Stimulated activated CD8-positive, alpha-beta memory T cell treated with anti-CD3 and anti-CD28 coated beads, Interleukin-12 subunit alpha, Interleukin-12 subunit beta, amount 100 ng/mL, for 24 hours (primary cell): Measurements from ENCODE around the gene WASF3.
"Not testable (repeated sequence)": the region's sequence is repeated elsewhere in the genome, so short reads cannot be mapped to it uniquely, and the experiment has no call there.

ENCODE experiments used
- DNase-seq: peaks from one replicate; pipeline ENCODE4 v3.0.0-alpha.2; 2020; ENCODE audit errors: extremely low read depth

Gene WASF3

GRCh38 chr13:26716984-26717383 is 159.5 kb downstream of the WASF3 start:
- no peak for DNase-seq

DNA sequence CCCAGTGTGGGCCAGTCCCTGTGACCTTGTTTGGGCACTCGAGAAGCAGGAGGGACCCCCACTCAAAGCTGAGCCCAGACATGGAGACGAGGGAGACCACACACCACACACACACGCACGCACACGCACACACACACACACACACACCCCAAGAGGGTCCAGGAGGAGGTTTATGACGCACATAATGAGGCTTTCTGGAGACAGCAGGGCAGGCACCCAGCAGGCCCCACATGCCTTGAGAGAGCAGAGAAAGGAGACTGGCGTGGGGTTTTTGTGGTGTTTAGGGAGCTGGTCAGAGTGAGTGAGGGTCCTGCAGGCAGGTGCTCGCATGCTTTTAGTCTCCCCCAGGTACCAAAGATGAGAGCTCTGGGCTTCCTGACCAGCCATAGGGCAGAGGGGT is 160.7 kb downstream of the WASF3 start:
- DNase-seq, result no peak

DNA sequence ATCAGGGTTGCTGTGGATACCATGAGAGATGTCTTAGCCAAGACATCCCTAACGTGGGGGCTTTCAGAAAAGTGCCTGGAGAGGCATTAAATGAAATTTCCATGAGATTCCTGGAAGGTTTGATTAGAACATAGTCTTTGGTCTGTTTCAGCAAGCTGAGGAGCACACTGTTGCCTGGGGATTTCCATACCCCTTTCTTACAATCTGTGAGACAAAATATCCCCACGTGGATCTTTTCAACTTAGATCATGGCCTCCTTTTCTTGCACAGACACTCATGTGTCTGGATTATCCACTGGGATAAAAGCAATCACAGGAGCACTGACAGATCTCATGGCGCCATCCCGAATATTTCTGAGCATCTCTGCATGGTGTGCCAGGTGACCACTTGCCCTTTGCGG is 161.4 kb downstream of the WASF3 start:
- no peak for DNase-seq

GRCh38 chr13:26719356-26719945 is 162.0 kb downstream of the WASF3 start:
- DNase-seq, result no peak

- DNase-seq, result no peak
These were observed 164.0 kb downstream of the WASF3 start for GRCh38 chr13:26721251-26722121.

DNA sequence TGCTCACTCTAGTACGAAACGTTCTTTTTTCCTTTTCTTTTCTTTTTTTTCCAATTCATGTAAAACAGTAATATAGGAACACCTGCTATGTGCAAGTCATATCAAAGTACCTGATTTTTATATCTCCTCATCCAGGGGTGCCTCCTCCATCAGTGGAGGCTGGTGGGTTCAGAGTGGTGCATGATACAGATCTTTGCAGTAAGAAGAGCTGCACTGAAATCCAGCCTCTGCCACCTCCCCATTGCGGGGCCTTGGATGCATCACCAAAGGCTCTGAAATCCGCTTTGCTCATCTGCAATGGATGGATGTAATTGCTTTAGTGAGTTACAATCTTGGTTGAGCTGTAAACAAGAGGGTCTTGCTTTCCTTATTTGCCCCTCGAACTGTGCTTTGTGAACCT is 164.8 kb downstream of the WASF3 start:
- DNase-seq, result no peak

DNA sequence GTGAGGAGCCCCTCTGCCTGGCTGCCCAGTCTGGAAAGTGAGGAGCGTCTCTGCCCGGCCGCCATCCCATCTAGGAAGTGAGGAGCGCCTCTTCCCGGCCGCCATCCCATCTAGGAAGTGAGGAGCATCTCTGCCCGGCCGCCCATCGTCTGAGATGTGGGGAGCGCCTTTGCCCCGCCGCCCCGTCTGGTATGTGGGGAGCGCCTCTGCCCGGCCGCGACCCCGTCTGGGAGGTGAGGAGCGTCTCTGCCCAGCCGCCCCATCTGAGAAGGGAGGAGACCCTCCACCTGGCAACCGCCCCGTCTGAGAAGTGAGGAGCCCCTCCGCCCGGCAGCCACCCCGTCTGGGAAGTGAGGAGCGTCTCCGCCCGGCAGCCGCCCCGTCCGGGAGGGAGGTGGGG is 166.1 kb downstream of the WASF3 start:
- DNase-seq, result not testable (repeated sequence)

GRCh38 chr13:26726684-26727083 is 169.2 kb downstream of the WASF3 start:
- no peak for DNase-seq

DNA sequence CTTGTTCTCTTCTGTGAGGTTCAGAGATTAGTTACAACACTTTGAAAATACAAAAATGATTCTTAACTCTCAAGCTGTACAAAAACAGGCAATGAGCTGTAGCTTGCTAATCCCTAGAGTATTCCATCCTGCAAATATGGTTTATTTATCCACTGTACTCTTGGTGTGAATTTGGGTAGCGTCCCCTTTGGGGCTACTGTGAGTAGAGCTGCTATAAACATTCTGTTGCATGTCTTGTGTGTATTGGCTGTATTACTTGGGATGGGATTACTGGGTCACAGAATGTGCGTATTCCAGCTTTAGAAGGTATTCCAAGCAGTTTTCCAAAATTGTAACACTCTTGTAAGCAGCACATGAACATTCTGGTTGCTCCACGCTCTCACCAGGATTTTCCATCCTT is 169.6 kb downstream of the WASF3 start:
- no peak for DNase-seq

DNA sequence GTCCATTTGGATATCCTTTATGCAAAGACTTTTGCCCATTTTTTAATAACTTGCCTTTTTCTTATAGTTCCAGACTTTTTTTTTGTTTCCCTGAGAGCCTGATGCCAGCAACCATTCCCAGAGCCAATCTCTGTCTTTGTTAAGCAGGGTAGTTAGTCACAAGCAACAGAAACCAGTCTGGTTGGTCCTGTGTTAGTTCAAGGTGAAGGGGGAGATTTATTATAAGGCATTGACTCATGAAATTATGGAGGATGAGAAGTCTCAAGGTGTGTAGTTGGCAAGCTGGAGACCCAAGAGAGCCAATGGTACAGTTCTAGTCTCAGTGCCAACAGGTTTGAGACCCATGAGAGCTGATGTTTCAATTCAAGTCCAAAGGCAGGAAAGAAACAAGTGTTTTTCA is 170.2 kb downstream of the WASF3 start:
- no peak for DNase-seq

DNA sequence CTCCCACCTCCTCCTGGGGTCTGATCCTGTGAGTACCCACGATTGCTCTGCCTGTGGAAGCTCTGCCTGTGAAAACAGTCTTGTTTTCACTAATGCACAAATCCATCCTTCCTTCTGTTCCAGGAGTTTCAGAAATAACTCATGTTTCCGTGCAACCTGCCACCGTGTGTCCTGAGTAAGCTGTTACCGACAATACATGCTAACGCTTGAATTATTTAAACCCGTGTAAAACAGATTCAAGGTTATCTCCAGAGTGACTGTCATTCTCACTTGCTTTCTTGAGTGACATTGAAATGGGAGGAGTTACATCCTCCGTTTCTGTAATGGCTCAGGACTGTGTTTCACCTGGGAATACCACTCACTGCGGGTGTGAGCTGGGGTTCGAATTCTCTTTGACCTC is 178.2 kb downstream of the WASF3 start:
- DNase-seq, result no peak
